ENCODE measurements around the gene NKIRAS2. TPM values are rescaled to one million over a fixed set of nuclear protein-coding genes. Genes with fewer than 3 reads are reported as not detected.

NKIRAS2 gene
- total and polyA plus RNA-seq, 2 experiments from 2014 or later = 31.3 to 52.9 TPM

DNA sequence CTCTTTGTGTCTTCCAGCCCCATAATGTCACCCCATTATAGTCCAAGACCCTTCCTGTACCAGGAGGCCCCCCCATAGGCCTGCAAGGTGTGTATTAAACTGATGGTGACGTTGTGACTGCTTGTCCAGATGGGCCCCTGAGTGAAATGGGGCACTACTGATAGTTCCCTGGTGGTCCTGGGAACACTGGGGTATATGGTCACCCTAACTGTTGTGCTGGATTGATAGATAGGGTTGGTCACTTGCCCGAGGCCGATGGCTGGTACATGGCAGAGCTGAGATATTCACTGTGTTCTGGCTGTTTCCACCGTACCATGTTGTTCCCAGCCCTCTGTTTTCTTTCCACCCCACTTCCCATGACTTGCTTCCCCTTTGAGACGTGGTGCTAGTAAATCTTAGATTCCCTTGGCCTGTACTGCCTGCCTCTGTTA lies 49.0 kb upstream of the NKIRAS2 start:
- H3K27ac Mint-ChIP-seq = no peak overlapping the region
- TF ChIP-seq ZNF331 (CRISPR knock-in tag; IDR thresholded peaks at IDR 0.05; ENCODE audit: low read depth) = no peak
- TF ChIP-seq POLR2AphosphoS5 (IDR thresholded peaks at IDR 0.05; ENCODE audit: low read depth) = no peak; the same call in 1 of the 2 replicates
- no peak for TF ChIP-seq CREB1 (CRISPR knock-in tag; IDR thresholded peaks at IDR 0.05; ENCODE audit: low read depth)
- TF ChIP-seq, protein P1, sequence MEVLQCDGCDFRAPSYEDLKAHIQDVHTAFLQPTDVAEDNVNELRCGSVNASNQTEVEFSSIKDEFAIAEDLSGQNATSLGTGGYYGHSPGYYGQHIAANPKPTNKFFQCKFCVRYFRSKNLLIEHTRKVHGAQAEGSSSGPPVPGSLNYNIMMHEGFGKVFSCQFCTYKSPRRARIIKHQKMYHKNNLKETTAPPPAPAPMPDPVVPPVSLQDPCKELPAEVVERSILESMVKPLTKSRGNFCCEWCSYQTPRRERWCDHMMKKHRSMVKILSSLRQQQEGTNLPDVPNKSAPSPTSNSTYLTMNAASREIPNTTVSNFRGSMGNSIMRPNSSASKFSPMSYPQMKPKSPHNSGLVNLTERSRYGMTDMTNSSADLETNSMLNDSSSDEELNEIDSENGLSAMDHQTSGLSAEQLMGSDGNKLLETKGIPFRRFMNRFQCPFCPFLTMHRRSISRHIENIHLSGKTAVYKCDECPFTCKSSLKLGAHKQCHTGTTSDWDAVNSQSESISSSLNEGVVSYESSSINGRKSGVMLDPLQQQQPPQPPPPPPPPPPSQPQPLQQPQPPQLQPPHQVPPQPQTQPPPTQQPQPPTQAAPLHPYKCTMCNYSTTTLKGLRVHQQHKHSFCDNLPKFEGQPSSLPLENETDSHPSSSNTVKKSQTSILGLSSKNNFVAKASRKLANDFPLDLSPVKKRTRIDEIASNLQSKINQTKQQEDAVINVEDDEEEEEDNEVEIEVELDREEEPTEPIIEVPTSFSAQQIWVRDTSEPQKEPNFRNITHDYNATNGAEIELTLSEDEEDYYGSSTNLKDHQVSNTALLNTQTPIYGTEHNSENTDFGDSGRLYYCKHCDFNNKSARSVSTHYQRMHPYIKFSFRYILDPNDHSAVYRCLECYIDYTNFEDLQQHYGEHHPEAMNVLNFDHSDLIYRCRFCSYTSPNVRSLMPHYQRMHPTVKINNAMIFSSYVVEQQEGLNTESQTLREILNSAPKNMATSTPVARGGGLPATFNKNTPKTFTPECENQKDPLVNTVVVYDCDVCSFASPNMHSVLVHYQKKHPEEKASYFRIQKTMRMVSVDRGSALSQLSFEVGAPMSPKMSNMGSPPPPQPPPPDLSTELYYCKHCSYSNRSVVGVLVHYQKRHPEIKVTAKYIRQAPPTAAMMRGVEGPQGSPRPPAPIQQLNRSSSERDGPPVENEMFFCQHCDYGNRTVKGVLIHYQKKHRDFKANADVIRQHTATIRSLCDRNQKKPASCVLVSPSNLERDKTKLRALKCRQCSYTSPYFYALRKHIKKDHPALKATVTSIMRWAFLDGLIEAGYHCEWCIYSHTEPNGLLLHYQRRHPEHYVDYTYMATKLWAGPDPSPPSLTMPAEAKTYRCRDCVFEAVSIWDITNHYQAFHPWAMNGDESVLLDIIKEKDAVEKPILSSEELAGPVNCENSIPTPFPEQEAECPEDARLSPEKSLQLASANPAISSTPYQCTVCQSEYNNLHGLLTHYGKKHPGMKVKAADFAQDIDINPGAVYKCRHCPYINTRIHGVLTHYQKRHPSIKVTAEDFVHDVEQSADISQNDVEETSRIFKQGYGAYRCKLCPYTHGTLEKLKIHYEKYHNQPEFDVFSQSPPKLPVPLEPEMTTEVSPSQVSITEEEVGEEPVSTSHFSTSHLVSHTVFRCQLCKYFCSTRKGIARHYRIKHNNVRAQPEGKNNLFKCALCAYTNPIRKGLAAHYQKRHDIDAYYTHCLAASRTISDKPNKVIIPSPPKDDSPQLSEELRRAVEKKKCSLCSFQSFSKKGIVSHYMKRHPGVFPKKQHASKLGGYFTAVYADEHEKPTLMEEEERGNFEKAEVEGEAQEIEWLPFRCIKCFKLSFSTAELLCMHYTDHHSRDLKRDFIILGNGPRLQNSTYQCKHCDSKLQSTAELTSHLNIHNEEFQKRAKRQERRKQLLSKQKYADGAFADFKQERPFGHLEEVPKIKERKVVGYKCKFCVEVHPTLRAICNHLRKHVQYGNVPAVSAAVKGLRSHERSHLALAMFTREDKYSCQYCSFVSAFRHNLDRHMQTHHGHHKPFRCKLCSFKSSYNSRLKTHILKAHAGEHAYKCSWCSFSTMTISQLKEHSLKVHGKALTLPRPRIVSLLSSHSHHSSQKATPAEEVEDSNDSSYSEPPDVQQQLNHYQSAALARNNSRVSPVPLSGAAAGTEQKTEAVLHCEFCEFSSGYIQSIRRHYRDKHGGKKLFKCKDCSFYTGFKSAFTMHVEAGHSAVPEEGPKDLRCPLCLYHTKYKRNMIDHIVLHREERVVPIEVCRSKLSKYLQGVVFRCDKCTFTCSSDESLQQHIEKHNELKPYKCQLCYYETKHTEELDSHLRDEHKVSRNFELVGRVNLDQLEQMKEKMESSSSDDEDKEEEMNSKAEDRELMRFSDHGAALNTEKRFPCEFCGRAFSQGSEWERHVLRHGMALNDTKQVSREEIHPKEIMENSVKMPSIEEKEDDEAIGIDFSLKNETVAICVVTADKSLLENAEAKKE (CRISPR knock-in tag; IDR thresholded peaks at IDR 0.05) = no peak
- TF ChIP-seq JUNB (IDR thresholded peaks at IDR 0.05; ENCODE audit: unreplicated experiment) = no peak
- no peak for TF ChIP-seq ZNF114 (CRISPR knock-in tag; IDR thresholded peaks at IDR 0.05)
- TF ChIP-seq, protein P2, sequence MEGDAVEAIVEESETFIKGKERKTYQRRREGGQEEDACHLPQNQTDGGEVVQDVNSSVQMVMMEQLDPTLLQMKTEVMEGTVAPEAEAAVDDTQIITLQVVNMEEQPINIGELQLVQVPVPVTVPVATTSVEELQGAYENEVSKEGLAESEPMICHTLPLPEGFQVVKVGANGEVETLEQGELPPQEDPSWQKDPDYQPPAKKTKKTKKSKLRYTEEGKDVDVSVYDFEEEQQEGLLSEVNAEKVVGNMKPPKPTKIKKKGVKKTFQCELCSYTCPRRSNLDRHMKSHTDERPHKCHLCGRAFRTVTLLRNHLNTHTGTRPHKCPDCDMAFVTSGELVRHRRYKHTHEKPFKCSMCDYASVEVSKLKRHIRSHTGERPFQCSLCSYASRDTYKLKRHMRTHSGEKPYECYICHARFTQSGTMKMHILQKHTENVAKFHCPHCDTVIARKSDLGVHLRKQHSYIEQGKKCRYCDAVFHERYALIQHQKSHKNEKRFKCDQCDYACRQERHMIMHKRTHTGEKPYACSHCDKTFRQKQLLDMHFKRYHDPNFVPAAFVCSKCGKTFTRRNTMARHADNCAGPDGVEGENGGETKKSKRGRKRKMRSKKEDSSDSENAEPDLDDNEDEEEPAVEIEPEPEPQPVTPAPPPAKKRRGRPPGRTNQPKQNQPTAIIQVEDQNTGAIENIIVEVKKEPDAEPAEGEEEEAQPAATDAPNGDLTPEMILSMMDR (conservative IDR thresholded peaks at IDR 0.05; ENCODE audit: low read depth in 2 of 2) = no peak

More for the DNA sequence above, 49.0 kb upstream of the NKIRAS2 start:
- H3K79me2 ChIP-seq (replicated peaks; ENCODE audit: insufficient read depth) = no peaks in the 10 kb centered on the region
- H3K36me3 ChIP-seq (ENCODE audit: insufficient read depth) = peaks cover 17% of the 10 kb centered on the region; the same call in 1 of the 2 replicates
- H3K9me3 Mint-ChIP-seq = no peaks in the 10 kb centered on the region
- no peak overlapping the region for H3K27ac ChIP-seq (ENCODE audit: low read depth)
- peaks cover 6% of the 10 kb centered on the region for H3K4me1 Mint-ChIP-seq
- peaks cover 62% of the 10 kb centered on the region for H3K36me3 Mint-ChIP-seq (ENCODE audit: low read depth)
- H3K27me3 Mint-ChIP-seq (ENCODE audit: insufficient read depth, low read depth, poor library complexity) = peaks cover 7% of the 10 kb centered on the region
- H3K4me3 Mint-ChIP-seq = no peak overlapping the region
- DNase-seq (ENCODE audit: low spot score) (no peak), ATAC-seq (no peak)
- H3K4me1 ChIP-seq (ENCODE audit: insufficient read depth) = peaks cover 6% of the 10 kb centered on the region; the same call in 1 of the 2 replicates
- no peaks in the 10 kb centered on the region for H3K27me3 ChIP-seq (ENCODE audit: insufficient read depth)
- H3K4me2 ChIP-seq = no peak overlapping the region
- H3K9me2 ChIP-seq (ENCODE audit: insufficient read depth) = no peaks in the 10 kb centered on the region
- peaks cover 7% of the 10 kb centered on the region for H4K20me1 ChIP-seq (replicated peaks; ENCODE audit: insufficient read depth)
- no peak overlapping the region for H3K4me3 ChIP-seq
- peaks cover 23% of the 10 kb centered on the region for H3F3A ChIP-seq (replicated peaks; ENCODE audit: low read depth)
- H2AFZ ChIP-seq = no peak overlapping the region

Measured in GM23338 (cell line).